GM19397 (cell line): Measurements from ENCODE around the gene GPR107.

Experiments used
- ATAC-seq: cut with Tn5 transposase; IDR thresholded peaks from one replicate; pipeline ENCODE4 v1.9.1; 2021; ENCODE audit warnings: mild to moderate bottlenecking, moderate library complexity; ENCODE audit not compliant: unreplicated experiment

GPR107 gene

GRCh38 chr9:130155647-130156046 lies 101.9 kb downstream of the GPR107 start:
- ATAC-seq: no peak

GRCh38 chr9:130156672-130157071 lies 103.0 kb downstream of the GPR107 start:
- ATAC-seq: no peak

GRCh38 chr9:130157079-130157478 lies 103.4 kb downstream of the GPR107 start:
- ATAC-seq: no peak

- ATAC-seq: no peak
Measured at GRCh38 chr9:130158001-130158400, 104.3 kb downstream of the GPR107 start.

GRCh38 chr9:130159057-130159456 lies 105.4 kb downstream of the GPR107 start:
- no peak for ATAC-seq

- no peak for ATAC-seq
Measured at GRCh38 chr9:130159915-130160670, 106.4 kb downstream of the GPR107 start.

GRCh38 chr9:130160862-130161470 lies 107.3 kb downstream of the GPR107 start:
- ATAC-seq: no peak

GRCh38 chr9:130165579-130165978 lies 111.9 kb downstream of the GPR107 start:
- ATAC-seq: no peak

GRCh38 chr9:130166399-130166798 lies 112.7 kb downstream of the GPR107 start:
- no peak for ATAC-seq

GRCh38 chr9:130167927-130168326 lies 114.2 kb downstream of the GPR107 start:
- no peak for ATAC-seq

GRCh38 chr9:130171226-130172148 lies 117.8 kb downstream of the GPR107 start:
- ATAC-seq: no peak

GRCh38 chr9:130172161-130172857 lies 118.6 kb downstream of the GPR107 start, which contains the start of gene NCS1:
TSS of gene NCS1 (plus strand) at chr9:130172404. CDS start at chr9:130172664, 260 bp downstream.
- no peak for ATAC-seq

GRCh38 chr9:130172858-130173665 lies 119.4 kb downstream of the GPR107 start:
- ATAC-seq: no peak

- no peak for ATAC-seq
Measured at GRCh38 chr9:130173666-130173983, 119.9 kb downstream of the GPR107 start.

GRCh38 chr9:130174025-130174424 lies 120.3 kb downstream of the GPR107 start:
- ATAC-seq: no peak

GRCh38 chr9:130174920-130175321 lies 121.2 kb downstream of the GPR107 start:
- ATAC-seq: no peak

GRCh38 chr9:130175355-130175754 lies 121.6 kb downstream of the GPR107 start:
- no peak for ATAC-seq

- ATAC-seq: no peak
Measured at GRCh38 chr9:130176760-130177159, 123.1 kb downstream of the GPR107 start.

- no peak for ATAC-seq
Measured at GRCh38 chr9:130177898-130178805, 124.4 kb downstream of the GPR107 start.
